GM18499 (cell line): ENCODE results near the gene MUC20.
"Not testable (repeated sequence)": the region's sequence is repeated elsewhere in the genome, so short reads cannot be mapped to it uniquely, and the experiment has no call there.

ENCODE experiments used
- ATAC-seq: cut with Tn5 transposase; IDR thresholded peaks from one replicate; pipeline ENCODE4 v1.9.1; 2021; ENCODE audit warnings: moderate number of reproducible peaks; ENCODE audit not compliant: insufficient read depth, unreplicated experiment

Gene MUC20

DNA sequence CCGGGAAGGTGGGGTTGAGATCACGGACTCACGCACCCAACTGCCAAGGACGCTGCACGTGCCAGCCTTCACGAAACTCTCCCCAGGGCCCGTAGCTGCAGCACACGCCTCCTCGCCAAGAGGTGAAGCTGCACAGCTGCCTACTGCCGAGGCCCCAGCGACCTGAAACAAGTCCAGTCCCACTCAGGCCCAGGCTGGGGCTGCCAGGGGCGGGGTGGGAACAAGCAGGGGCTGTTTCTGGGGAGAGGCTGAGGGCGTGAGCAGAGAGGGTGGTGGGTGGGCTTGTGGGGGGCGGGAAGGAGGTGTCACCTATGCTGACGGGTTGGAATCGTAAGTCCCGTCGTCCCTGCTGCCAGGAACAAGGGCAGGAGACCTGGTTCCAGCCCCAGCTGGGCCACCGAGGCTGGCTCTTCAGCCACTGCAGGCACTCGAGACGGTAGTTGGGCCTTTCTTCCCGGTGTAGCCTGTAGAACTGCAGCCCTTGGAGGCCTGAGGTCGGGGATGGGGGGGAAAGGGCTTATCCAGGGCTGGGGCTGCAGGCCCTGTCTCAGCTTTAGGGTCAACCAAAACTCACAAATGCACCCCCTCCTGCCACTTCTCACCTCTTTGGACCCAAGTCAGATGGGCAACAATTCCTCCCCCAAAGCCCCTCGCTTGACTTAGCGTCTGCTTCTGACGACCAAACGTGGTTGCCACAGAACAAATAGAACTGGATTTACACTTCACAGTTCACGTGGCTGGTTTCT is 44.4 kb downstream of the MUC20 start:
- no peak for ATAC-seq

DNA sequence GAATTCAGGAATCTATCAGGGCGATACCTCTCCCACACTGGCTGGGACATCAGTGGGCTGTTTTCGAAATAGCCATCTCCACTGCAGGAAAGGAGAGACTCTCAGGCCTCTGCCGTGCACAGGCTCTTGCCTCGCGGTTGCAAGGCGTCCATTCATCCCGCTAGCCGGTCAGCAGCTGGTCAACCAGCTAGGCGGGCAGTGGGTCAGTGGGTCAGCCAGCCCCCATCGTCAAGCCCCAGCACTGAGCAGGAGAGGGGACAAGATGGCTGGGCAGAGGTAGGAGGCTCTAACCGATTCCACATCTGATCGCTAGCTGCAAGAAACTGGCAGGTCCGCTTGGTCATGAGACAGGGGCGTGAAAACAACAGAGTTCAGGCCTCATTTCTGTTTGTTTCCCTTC is 45.9 kb downstream of the MUC20 start:
- ATAC-seq, result no peak

DNA sequence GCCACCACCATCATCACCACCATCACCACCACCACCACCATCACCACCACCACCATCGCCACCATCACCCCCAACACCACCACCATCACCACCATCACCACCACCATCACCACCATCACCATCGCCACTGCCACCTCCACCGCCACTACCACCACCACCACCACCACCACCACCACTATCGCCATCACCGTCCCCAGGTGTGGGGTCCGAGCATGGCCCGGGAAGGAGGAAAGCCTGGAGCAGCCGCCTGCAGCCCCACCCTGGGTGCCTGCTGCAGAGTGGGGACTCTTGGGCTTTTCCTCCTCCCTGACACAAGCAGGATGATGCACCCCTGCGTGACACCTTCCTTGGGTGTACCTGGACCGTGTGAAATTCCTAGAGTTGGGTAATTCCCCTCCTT is 47.0 kb downstream of the MUC20 start:
- no peak for ATAC-seq

DNA sequence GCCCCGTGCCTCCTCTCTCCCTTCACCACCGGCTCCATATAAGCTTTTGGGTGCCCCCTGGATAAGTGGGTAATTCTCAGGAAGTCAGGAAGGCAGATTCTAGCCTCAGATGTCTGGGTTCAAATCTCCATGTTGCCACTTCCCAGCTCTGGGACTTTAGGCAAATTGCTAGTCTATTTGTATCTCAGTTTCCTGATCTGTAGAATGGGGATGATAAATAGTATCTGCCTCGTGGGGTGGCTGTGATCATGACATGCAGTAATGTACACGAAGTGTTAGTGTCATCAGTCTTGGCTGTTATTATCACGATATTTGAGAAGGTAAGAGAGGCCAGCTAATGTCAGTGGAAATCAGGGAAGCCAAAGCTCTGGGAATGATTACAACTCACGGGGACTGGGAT is 47.6 kb downstream of the MUC20 start:
- ATAC-seq, result no peak

DNA sequence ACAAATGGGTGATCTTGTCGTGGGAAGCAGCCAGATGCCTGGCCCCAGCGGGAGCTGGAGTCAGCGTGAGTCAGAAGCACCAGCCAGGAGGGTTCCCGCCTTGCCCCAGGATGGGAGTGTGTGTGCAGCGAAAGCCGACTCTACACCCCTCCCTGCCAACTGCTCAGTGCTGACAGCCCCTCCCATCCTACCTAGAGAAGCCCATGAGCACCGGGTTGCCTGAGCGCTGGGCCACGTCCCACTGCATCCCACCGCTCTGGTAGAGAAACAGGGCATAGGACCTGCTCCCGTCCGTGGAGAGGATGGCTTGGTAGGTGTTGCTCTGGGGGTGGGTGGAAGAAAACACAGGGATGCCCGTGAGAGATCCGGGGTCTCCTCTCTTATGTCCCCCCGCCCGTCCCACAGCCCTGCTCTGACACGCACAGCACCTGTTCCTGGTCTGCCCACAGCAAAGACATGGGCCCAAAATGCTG is 48.1 kb downstream of the MUC20 start:
- no peak for ATAC-seq

DNA sequence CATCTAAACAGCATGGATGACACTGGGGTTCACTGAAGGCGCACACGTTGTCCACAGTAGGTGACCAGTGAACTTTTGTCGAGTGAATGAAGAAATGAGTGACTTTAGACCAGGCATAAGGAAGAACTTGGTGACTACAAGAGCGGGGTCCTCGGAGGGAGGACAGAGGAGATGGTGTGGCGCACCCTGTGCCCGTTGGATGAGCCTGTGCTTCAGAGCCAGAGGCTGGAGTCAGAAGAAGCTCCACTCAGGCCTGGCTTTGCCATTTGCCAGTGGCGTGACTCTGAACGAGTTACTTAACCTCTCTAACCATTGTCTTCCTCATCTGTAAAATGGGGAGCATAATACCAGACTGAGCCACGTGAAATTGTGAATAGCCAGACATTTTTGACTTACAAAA is 48.8 kb downstream of the MUC20 start:
- no peak for ATAC-seq

DNA sequence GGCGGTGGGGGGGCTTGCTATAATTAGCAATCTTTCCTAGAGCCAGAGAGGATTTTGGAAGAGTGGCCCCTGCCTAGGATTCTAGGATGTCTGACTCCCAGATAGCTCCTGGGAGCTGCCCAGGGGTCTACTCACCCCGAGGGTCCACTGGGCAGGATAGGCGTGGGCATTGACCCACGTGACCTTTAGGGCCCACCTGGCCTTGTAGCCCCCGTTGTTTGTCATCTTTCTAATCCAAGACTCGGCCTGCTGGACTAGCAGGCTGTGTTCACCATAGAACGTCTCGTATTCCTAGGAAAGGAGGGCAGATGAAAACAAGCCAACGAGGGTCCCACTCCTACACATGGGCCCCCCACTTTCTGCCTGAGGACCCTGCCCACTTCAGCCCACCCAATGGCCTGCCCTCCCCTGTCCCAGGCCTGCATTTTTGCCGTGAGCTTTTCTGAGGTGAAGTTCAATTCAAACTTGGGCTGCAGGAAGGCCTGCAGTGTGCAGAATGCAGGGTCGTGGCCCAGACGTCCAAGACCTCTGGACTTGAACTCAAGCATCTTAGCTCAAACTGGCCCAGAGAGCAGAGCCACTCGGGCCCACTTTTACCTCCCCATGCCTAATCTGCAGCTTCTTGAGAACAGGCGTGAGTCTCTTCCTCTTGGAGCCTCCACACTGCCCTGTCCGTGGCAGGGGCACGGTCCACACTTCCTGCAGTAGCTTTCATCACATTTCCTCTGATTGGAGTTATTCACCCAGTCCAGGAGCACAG is 49.5 kb downstream of the MUC20 start:
- no peak for ATAC-seq

DNA sequence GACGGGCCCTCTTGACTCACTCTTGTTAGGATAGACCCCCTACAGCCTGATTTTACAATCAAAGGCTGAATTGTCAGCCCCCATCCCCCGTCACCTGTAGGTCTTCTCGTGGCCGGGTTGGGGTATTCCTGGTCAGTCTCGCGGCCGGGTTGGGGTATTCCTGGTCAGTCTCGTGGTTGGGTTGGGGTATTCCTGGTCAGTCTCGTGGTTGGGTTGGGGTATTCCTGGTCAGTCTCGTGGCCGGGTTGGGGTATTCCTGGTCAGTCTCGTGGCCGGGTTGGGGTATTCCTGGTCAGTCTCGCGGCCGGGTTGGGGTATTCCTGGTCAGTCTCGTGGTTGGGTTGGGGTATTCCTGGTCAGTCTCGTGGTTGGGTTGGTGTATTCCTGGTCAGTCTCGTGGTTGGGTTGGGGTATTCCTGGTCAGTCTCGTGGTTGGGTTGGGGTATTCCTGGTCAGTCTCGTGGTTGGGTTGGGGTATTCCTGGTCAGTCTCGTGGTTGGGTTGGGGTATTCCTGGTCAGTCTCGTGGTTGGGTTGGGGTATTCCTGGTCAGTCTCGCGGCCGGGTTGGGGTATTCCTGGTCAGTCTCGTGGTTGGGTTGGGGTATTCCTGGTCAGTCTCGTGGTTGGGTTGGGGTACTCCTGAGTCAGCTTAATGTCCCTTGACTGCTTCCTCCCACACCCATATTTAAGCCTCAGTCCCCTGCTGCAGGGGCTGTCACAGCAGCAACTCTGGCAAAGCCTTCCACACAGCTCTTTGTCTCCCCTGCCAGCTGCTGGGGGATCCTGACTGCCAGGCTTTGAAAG is 50.3 kb downstream of the MUC20 start:
- not testable (repeated sequence) for ATAC-seq

DNA sequence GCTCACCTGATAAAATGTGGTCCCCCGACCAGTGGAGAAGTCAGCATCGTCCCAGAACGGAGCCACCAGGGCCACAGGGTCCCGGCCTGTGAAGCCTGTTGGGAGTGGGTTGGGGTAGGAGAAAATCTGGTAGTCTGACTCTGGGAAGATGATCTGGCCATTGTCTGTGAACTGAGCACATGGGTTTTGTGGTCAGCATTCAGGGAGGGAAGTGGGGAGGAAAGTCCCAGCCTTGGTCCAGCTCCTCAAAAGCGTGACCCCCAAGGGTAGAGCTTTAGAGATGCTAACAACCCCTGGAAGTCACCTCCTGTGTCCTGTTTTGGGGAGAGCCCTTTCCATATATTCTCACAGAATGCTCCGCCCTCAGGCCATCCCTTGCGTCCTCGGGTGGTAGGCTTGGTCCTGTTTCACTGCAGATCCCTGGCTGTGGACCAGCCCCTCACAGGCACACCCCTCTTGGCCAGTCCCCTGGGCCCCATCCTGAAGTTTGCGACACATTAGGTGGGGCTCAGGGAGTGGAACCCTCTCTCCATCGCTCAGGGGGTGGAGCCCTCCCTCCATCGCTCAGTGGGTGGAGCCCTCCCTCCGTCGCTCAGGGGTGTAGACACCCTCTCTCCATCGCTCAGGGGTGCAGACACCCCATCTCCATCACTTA is 51.0 kb downstream of the MUC20 start:
- no peak for ATAC-seq

DNA sequence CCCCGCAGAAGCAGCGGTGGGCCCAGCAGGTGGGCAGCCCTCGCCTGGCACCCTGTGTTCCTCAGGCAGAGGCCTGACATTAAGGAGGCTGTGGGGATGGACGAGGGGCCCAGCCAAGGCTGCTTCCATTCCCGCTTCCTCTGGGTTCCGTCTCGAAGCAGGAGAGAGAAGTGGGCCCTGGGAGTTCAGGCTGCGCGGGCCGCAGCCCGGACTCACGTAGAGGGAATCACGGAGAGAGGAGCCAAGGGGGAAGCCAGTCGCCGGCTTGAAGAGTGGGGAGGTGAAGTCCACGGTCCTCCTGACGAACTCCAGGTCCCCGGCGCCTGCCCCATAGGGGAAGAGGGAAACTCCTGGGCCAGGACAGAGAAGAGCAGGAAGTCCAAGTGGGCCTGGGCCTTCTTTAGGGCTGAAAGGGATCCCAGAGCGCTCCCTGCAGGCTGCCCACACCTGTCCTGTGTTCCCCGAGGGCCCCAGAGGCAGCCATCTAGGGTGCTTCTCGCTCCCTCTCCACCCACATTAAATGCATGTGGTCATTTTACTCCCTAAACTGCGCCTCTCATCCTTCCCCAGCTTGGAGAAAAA is 53.3 kb downstream of the MUC20 start:
- ATAC-seq, result no peak

DNA sequence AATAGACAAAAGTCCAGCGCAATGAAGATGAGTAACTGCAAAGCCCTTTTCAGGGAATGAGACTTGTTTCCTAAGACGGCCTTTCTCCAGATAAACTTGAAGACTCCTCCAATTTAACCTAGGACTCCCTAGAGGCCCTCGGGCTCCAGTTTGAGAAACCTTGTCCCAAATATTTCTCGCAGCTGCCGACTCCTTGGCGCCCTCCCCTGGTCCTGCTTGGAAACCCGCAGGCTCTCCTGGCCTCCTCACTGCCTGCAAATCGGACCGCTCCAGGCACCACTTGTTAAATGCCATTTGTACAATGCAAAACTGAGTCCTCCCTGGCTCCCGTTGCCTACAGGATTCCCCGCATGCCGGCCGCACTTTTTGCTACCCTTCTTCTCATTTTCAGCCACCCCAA is 54.1 kb downstream of the MUC20 start:
- ATAC-seq, result no peak

DNA sequence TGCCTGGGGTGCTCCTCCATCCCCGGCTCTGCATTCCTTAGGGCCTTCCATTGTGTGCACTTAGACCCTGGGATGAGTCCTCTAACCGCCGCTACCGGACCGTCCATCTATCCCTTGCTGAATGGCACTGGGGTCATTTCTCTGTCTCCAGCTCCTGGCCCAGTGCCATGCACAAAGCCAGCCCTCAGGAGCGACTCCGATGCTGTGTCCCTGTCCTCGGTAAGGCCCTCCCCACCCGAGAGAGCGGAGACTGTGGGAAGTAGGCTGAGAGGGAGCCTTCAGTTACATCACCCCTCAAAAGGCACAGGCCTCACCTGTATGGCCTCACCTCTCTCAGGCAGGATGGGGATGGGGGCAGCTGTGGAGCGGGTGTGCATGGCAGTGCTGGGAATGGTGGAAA is 57.2 kb downstream of the MUC20 start:
- ATAC-seq, result no peak

DNA sequence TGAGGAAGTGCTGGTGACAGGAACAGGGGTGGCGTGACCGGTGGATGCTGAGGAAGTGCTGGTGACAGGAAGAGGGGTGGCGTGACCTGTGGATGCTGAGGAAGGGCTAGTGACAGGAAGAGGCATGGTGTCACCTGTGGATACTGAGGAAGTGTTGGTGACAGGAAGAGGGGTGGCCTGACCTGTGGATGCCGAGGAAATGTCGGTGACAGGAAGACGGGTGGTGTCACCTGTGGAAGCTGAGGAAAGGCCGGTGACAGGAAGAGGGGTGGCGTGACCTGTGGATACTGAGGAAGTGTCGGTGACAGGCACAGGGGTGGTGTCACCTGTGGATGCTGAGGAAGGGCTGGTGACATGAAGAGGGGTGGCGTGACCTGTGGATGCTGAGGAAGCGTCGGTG is 60.5 kb downstream of the MUC20 start:
- ATAC-seq, result not testable (repeated sequence)
